Activated naive CD4-positive, alpha-beta T cell treated with anti-CD3 and anti-CD28 coated beads, Interleukin-2, amount 50 U/mL, for 16 hours (primary cell): ENCODE results near the gene CLSTN2.

Experiments
- DNase-seq: peaks from one replicate; pipeline ENCODE4 v3.0.0-alpha.2; 2020

Gene CLSTN2

DNA sequence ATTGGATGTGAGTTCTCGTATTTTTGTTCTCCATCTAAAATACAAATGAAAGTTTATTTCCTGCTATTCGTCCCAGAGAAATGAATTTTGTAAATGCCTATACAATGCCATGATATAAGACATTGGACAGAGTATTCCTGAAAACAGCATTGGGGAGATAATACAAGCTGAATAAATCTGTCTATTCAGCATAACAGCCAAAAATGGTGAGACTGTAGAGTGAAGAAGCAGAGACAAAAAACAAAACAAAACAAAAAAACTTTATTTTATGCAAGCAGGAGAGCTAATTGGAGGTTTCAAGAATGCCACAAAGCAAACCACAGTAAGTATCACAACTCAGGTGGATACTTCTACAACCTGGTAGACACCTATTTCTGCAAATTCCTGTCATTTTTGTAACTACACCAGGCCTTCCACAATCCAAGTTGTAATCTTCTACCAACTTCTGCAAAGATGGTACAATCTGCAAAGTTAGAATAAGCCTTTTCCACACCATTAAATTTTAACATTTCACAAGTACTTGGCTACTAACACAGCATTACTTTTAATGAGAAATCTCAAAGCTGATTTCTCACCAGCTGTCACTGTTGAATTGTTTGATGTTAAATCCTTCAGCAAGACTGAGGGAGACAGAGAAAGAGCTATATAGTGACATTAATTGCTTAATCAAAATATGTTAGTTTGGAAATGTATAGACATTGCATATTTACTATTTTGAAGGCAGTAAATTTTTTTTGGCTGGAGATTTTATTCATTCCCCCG lies 163.1 kb downstream of the CLSTN2 start:
- DNase-seq = no peak

DNA sequence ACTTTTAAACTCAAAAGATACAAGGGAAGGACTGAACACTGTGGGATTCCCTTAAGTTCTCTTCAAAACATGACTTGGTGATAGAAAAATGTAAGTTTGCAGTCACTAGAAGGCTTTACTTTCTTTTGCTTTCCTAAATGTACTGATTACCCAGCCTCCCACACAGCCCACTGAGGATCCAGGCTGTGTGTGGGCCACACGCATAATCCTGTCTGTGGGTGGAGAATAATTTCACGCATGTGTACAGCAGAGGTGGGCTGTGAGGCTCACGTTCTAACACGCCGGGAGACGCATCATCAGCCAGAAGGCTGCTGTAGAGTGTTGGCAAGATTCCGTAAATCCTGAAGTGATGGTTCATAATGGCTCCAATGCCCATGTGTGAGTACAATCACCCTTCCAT lies 165.5 kb downstream of the CLSTN2 start:
- no peak for DNase-seq

DNA sequence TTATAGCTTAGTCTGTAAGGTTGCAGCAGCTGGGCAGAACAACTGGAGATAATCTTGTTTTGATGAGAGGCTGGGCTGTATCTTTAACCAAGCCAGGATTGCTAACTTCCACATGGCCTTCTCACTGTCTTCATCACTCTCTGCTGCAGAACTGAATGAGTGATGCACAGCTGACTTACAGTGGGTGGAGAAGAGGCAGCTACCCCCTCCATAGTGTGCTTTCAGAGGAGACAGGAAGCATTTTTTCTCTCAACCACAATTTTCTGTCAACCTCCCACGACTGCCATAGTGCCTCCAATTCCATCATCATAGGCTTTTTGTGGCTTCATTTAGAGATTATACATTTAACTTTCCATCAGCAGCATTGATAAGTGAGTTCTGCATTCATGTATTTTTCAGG lies 168.2 kb downstream of the CLSTN2 start:
- no peak for DNase-seq

DNA sequence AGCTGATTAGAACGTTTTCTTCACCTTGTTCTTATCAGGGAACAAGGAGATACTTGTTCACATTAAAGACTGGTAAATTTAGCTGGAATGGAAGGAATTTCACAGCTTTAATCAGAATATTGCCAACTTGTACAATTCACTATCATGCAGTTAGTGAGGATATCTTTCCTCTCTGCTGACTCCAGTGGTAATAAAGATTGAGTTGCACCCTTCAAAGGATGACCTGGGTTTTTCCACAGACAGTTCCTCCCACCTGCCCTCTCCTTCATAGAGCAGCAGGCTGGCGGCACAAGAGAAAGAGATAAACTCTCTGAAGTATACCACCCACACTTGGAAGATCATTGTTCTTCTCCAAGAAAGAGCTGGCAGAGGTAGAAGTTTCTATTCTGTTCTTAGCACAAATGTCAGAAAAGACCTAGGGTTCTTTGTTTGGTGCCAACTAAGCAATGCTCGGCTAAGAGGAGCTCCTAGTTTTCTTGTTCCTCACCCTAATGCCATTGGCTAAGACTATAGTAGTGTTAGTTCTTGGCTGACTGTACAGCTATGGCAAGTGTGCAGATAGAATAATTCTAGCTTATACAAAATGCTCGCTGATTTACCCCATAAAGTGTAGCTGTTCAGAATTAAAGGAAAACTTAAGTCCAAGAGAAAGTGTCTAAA lies 169.1 kb downstream of the CLSTN2 start:
- no peak for DNase-seq

DNA sequence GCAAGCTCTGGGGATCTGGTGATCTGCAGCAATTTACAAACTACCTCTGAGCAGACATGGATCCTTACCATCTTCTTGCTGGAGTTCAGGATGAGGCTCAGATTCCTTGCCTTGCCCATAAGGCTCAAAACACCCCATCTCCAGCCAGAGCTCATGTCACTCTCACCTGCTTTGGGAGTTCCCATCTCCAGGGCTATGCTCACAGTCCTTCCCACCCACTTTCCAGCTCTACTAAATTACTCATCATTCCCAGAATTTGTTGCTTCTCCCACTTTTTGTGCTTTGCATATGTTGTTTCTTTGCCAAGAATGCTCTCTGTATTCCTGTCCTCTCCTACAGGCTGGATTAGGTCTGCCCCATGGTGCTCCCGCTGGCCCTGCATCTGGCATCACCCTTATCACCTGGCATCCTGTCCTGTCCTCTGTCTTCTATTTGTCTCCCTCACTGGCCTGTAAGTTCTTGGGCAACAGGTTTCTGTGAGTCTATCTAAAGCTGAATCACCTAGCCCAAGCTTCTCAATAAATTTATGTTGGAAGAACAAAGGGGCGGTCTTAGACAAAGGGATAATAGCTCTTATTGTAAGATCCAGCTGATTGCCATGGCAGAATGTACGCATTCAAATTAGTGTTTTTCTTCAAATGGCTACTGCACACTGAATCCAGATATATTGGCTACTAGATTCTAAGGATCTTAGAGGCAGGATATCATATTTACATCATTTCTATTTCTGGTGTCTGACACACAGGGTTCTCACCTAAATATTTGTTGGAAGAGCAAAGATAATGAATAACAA lies 179.2 kb downstream of the CLSTN2 start:
- DNase-seq = no peak

DNA sequence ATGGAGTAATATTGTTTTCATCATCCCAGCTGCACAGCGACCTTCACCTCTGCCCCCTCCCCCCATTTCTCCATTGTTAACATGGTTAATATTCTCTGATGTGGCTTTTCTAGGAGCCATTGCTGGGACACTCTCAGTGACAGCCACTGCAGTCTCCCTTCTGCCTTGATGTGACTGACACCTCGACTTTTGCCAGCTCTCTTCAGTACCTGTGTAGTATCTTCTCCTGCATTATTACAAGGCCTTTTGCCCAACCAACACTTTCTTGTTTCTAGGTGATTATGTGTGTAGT lies 179.8 kb downstream of the CLSTN2 start:
- no peak for DNase-seq

DNA sequence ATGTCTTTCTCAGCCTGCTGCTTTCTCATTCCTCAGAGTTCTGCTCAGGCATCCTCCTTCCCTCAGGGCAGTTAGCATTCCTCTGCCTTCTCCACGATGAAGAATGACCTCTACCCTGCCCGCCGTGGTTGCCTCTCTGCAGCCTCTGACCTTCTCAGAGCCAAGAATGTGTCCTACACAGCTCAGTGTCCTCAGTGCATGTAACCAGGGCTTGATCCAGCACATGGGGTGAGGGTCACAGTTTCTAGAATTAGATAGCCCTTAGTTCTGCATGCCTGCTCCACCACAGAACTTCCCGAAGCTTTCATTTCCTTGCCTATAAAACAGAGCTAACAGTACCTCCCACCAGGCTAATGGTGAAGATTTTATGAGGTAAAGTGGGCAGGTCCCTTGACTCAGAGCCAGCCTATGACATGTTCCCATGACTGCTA lies 182.1 kb downstream of the CLSTN2 start:
- DNase-seq = no peak

DNA sequence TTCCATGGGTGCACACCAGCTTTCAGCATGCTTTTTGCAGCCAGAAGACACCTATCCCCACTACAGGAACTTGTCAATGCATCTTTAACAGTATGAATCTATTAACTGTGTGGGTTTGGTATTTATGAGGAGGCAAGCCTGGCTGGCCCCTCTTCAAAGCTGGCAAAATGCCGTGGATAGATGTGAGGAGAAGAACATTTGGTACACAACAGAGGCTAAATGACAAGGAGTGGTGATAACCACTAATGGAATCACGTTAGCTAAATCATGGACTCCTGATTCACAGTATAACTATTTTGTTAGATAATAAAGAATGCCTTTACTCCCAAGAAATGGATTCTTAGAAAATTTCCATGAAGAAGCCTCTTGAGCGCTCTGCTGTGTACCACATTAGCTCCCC lies 187.2 kb downstream of the CLSTN2 start:
- no peak for DNase-seq

DNA sequence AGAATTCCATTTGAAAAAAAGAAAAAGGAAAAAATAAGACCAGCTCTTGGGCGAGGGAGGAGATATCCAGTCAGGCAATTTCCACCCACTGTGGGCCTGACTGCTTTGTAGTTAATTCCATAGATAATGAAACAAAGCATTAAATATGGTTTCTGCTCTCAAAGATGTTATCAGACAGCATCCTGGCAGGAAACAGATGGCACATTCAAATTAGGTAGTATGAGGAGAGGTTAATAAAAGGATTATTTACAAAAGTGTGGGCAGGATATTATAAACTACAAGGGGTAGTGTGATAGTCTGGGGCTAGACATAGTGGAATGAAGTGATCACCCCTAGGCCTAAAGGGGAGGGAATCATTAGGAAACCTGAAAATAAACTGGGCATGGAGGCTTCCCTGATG lies 193.2 kb downstream of the CLSTN2 start:
- no peak for DNase-seq

DNA sequence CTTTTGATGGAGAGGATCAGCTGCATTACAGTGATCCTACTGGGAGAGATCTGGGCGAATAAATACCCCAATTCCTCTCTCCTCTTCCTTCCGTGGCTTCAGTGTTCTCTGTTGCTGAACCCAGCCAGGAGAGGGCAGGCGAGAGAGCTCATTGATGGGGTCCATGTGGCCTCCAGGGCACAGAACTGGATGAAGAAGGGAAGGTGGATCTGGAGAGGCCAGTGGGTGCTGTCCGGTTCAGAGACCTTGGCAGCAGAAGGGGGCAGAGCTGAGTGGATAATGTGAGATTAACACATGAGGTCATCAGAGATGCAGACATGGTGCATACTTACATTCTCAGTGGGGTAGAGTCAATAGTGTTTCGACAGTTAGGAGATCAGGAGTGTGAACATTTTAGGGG lies 193.6 kb downstream of the CLSTN2 start:
- no peak for DNase-seq

DNA sequence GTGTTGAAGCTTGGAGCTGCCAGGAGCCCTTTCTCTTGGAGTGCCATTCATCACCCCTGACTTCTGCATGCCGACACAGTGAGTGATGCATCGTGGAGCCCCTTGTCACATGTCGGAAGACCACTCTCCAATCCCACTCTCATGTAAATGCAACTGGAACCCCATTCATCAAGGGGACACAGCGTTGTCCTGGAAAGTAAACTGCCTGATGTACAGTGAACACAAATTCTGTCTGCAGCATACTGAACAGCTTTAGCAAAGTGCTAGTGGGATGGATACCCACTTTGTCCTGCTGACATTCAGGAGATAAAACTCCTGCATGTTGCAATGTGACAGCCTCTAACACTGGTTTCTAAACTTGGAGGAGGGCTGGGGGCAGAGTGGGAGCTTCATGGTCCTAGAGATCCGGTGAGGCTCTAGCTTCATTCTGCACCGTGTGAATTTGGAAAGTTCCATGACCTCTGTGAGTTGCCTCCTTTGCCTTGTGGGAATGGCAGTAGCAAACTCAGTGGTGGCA lies 194.8 kb downstream of the CLSTN2 start:
- DNase-seq = no peak

DNA sequence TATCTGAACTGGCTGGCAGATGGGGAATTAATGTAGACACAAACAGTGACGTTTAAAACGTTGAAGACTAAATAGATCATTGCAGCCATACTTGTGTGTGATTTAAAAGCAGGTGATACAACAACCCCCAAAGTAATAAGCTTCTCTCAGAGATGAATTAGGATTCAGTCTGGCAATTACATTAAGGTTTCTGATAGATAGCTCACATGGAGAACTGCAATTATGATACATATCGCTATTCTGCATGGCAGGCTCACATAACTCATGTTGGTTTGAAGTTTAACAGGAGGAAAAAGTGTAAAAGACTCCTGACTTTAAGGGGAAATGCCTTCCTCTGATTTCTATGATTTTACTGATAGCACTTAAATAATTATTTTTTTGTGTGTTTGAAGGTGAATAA lies 196.9 kb downstream of the CLSTN2 start:
- no peak for DNase-seq

DNA sequence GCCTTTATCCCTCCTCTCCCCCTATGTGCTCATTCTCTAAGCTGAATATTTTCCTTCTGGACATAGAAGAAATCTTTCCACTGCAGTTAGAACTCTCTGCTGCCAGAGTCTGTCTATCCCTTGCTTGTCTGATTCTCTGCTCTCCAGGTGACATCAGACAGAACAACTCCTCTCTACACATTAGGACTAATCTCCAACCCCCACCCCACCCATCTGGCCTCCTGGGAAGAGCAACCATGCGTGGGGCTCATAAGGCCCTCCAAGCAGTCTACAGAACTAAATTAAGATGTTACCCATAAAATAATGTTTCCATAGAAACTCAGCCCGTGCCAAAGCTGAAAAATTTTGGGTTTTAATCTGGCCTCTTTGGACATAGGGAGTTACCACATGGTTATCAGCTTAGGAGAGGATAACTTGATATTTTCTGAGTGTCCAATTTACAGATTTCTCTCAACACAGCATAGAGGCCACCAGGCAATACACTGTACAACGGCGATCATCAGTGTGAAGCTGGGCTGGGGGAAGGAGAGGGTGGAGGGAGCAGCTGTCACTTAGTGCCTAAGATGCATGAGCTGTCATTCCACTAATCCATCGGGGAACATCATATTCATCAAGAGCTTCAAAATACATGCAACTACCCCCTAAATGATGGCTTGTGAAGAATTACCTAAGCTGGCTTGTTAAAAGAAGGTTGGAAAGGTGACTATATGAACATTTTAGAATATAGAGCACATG lies 199.4 kb downstream of the CLSTN2 start:
- no peak for DNase-seq

DNA sequence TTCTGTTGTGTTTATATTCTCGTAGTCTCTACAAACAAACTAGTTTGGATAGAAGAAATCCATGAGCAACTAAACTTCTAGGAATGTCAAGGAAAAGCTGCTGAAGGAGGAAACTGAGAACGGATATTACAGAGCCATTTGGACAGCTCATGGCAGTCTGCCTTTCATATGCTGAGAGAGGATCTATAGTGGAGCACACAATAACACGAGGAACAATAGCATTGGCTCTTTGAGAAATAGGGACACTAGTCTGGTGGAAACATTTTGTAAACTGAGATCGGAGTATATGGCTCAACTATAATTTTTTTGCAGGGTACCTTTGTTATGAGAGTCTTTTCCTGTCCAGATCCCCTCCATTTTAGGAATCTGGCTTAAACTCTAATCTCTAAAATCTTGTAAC lies 200.5 kb downstream of the CLSTN2 start:
- no peak for DNase-seq

DNA sequence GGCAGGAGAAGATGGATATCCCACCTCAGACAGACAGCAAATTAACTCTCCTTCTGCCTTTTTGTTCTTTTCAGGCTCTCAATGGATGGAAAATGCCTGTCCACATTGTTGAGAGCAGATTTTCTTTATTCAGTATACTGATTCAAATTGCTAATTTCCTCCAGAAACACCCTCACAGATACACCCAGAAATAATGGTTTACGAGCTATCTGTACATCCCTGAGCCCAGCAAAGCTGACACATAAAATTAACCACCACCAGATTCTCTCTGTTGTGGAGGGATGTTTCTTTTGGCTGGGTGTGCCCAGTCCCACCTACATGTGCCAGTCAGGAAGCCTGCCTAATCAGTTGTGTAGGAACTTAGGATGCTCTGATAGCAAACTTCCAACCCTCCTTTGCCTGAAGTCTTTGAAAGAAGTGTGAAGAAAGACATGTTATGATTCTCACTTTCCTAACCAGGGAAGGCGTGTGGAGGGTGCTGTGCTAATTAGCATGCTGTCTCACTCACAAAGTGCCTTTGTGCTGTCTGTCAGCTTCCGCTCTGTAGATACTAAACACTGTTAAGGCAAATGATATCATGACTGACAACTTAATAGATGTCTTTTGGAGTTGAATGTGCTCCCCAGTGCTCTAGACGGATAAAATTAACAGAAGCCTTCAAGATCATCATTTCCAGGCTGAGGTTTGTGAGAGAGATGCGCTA lies 208.5 kb downstream of the CLSTN2 start:
- no peak for DNase-seq

DNA sequence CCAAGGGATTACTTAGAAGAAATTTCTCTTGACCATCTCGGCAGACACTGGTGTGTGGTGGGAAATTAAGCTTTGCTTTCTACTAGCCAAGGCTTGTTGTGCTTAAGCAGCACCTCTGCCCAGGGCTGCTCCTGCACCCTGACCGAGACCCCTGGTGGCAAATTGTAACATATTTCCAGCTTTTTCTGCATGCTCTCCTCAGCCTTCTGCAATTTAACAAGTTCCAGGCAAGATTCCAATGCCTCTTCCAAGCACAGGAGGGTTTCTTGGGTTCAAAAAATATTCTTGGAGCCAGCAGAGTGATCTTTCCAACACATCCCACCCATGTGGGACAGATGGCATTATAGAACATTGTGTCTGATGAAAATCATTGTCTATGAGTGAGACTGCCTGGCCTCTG lies 210.5 kb downstream of the CLSTN2 start:
- no peak for DNase-seq

DNA sequence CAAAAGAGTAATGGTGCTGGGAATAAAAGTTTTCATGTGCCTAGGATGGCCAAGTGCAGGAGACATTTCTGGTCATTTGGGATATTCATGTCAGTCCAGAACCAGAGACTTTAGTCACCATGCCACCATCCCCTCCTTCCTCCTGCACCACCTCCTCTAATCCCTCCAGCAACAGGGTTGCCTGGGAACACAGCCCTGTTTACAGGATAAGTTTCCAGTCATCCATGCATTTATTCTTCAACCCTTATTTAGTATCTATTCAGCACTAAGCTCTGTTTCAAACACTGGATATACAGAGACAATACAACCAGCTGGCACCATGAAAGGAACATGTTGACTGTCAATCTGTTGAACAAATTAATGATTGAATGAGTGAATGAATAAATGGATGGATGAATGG lies 211.7 kb downstream of the CLSTN2 start:
- DNase-seq = no peak

DNA sequence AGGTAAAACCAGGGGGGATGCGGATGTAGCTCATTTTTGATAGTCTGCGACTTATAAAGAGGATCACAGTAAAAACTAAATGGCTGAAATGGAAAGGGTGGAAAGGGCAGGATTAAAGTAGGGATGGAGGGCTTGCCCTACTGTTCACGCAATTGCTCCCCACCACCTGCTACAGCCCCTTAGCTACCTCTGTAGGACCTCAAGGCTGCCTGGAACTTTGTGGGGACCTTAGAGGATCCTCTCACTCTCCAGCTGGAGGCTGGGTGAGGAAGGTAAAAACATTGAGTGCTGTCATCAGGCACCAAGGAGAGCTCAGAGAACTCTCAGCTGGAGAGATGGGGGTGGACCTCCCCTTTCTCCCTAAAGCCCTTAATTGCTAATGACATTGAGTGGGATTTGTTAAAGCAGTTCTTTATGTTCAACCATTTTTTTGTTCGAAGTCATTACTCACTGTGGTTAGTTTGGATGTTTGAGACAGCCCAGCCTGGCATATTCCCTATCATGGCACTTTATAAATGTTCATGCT lies 213.0 kb downstream of the CLSTN2 start:
- no peak for DNase-seq

DNA sequence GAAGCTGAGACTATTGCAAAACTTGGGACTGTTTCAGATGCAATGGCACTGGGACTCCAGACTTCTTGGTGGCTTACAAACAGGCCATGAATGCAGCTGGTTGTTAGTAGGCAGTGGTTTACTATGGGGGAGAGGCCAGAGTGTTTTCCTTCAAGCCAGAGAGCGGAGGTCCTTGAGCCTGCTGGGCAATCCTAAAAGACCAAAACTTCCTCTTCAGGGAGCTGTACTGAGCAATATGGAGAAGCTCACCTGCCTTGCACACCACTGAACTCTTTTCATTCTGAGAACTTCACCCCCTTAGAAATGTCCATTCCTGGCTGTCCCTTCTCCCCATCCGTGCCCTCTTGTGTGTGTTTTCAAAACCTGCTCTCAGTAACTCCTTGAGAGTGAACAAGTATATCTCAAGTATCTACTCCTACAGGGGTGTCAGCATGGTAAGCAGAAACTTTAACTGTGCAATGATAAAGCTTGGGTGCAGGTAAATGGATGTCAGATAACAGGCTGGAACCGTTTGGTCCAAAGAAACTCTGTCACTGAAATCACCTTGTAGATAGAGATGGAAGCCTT lies 213.9 kb downstream of the CLSTN2 start:
- no peak for DNase-seq

DNA sequence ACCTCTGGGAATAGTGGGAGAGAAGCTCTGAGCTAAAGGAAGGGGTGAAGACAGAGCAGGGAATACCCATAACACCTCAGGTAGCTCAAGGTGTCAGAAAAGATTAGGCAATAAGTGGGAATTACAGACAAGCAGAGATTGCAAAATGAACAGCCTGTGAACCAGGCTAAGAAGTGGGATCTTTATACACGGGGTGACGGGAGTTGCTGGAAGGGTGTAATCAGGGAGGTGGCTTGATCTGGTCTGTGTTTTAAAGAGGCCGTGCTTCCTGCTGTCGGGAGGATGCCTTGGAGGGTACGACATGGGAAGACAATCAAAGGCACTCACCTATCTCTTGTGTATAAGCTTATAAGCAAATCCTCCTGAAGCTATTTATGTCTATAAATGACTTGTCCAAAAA lies 216.3 kb downstream of the CLSTN2 start:
- no peak for DNase-seq

DNA sequence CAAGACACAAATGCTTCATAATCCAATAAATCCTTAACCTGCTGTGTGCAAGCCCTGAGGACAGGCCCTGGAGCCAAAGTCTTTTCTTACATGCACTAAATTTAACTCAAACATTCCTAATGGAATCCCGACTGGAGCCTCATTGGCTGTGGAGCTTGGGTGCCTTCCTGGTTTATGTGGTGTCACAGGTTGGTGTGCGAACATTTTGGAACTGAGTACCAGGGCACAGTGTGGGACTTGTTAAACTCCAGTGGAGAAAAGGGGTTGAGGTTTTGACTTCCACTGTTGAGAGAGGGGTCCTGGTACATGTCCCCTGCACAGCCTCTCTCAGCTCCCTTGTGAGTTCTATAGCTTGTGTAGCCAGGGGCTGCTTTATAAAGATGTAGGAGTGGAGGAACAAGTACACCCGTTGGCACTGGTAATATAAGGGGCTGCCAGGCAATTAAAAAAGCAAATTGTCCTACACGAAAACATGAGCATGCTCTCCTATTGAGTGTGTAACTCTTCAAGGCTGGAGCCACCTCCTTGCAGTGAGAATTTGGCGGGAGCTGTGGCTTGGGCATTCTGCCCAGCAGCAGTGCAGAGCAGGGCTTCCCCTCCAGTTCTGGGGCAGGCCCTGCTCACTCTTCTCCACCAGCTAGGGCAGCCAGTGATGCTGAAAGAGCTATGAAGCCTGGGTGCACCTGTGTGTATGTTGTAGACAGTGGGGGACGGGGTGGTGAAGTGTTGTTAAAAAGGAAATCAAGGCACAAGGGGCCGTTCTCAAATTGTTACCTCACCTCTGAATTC lies 218.1 kb downstream of the CLSTN2 start:
- no peak for DNase-seq
